ENCODE measurements around the gene CDKN2B.
A peak's percentile ranks its signal among the peaks of the same experiment; 100 is the strongest.

Gene CDKN2B

DNA sequence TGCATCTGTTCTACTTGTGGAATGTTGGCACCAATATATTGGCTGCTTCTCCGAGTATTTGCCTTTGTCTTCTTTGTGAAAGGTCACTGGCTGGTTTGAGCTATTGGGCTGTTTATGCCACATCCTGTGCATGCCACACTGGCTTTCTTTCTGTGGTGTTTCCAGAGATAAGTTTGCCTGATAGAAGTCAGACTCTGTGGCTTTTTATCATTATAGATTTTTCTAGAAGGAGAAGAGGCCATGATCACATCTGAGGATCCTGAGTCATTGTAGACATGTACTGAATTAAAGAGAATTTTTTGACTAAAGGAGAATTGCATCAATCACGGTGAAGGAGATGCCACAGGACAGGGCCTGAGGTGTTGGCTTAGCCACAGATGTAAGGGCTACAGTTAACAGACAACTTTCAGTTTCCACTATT is 26.5 kb upstream of the CDKN2B start:
- no peak for DNase-seq (ENCODE audit: low read depth in 2 of 2)

DNA sequence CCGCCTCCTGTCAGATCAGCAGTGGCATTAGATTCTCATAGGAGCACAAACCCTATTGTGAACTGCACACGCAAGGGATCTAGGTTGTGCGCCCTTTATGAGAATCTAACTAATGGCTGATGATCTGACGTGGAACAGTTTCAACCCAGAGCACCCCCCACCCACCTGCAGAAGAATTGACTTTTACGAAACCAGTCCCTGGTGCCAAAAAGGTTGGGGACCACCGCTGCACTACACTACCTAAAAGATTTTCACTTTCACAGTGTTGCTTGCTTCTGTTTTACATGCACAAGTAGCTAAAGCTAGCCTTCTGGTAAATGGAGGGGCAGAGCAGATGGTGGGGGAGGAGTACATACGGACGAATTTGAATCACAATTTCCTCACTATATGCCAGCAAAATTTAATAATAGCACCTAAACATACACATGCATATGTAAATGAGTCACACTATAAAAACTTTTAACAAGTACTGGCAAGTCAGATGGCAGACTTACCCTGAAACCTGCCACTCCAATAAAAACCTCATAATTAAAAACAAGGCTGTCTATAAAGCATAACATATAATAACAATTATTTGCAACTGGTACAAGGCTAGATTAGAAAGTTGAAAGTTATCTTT is 24.0 kb upstream of the CDKN2B start:
- no peak for DNase-seq (ENCODE audit: low read depth in 2 of 2)

DNA sequence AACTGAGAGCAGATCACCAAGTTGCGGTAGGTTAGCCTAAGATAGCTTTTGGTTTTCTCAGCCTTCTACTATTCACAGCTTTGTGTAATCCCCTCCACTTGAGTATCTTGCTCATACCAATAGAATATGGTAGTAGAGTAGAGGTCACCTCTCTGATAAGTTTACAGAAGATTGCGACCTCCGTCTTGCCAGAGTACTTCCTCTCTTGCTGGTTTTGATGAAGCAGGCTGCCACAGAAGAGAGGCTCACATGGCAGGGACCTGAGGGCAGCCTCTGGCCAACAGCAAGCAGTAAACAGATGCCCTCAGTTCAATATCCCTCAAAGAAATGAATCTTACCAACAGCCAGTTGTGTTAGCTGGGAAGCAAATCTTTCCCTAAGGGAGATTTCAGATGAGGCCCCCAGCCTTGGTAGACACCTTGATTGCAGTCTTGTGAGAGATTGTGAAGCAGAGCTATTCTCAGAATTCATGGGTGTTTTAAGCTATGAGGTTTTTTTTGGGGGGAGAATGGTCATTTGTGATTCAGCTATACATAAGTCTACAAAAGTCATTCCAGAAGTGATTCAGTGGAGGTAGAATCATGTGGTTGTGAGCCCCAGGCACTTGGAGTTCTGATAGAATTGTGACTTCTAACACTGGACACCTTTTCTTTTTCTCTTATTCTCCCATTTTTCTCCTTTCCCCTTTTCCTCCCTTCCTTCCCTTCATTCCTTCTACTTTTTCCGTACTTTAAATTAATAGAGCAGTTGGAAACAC is 22.7 kb upstream of the CDKN2B start:
- DNase-seq (ENCODE audit: low read depth in 2 of 2): no peak

DNA sequence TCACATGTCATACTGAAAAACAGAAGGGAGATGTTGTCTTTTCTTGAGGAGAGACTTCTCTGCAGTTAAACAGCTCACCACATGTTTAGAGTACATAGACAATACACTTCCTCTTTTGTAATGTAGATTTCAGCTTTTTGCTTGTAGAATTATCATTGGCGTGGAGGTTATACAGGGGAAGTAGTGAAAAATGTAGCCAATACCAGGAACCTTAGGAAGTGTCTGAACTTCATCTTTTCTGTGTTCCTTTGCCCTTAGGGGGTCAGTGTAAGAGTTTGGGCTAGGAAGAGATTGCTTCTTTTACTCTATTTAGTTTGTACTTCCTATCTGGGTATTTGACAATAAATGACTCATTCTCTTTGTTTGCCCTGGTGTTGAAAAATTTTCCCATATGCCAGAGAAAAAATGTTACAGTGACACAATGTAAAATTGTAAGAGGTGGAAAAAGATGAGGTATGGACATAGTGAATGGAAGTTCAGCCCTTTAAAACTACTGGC is 21.0 kb upstream of the CDKN2B start:
- DNase-seq (ENCODE audit: low read depth in 2 of 2): no peak

DNA sequence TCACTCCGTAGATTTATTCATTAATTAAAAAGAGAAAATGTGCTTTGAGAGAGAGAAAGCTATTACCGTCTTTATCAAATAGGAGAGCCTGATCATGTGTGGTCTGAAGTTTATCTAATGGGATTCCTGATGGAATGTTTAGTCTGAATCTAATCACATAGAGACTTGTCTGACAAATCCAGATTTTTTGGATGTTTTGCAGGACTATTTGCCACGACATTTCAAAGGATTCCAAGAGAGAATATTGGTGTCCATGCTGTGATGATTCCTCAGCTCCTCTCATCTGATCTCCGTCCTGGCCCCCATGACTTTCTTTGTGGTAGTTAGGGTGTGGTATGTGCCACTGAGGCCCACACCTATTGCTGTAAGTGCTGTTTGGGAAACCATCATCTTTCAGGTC is 20.1 kb upstream of the CDKN2B start:
- no peak for DNase-seq (ENCODE audit: low read depth in 2 of 2)

GRCh38 chr9:22028394-22028793 is 19.3 kb upstream of the CDKN2B start:
- DNase-seq (ENCODE audit: low read depth in 2 of 2): no peak

DNA sequence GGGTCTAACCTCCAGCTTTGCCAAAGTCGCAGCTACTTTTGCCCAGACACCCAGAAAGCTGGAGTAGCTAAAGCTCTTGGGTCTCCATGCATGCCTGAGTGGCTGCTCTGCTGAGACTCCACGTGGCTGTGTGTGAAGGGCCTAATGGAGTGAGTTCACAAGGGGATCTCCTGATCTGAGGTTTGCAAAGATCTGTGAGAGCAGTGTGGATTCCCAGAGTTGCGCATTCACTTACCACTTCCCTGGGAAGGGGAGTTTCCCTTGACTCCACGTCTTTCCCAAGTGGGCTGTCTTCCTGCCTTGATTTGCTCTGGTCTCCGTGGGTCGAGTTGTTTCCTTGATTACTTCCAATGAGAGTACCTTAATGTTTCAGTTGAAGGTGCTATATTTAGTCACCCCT is 17.6 kb upstream of the CDKN2B start:
- no peak for DNase-seq (ENCODE audit: low read depth in 2 of 2)

DNA sequence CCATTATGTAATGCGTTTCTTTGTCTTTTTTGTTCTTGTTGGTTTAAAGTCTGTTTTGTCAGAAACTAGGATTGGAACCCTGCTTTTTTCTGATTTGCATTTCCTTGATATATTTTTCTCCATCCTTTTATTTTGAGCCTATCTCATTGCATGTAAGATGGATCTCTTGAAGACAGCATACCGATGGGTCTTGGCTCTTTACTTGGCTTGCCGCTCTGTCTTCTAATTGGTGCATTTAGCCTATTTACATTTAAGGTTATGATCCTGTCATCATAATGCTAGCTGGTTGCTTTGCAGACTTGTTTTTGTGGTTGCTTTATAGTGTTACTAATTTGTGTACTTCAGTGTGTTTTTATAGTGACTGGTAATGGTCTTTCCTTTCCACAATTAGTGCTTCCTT is 13.3 kb upstream of the CDKN2B start:
- DNase-seq (ENCODE audit: low read depth in 2 of 2): no peak

DNA sequence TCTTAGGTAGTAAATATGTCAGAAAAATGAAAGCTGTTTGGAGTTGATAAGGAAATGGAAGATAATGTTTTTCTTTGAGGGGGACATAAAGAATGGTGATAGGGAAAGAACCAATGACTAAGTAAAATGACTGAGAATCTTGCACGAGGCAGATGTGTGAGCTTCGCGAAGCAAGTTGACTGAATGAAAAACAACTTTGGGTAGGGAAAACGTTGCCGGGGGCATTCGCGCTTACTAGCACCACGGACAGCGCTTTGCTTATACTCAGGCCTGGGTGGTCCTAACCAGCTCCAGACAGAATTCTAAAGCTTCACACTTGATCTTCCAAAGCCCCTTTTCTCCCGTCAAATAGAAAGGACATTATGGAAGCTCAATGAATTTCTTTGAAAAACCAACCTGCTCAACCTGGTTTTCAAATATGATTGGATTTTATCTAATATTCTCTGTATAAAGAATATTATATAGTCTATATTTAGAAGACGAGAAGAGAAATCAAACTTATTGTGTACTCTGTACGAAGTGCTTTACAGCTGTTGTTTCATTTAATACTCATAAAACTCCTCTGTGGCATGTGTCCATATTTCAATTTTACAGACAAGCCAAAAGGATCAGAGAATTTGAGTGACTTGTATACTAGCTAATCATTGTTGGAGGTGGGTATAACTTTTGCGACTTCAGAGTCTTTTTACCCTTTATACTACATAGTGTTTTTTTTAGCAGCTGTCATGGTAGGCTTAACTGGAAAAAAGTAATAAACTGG is 1.9 kb upstream of the CDKN2B start:
- DNase-seq (ENCODE audit: low read depth in 2 of 2): no peak

GRCh38 chr9:22009506-22009867 is 382 bp upstream of the CDKN2B start:
- DNase-seq (ENCODE audit: low read depth in 2 of 2): no peak

- DNase-seq (ENCODE audit: low read depth in 2 of 2): no peak
Measured at GRCh38 chr9:22008384-22008716, 755 bp downstream of the CDKN2B start.

DNA sequence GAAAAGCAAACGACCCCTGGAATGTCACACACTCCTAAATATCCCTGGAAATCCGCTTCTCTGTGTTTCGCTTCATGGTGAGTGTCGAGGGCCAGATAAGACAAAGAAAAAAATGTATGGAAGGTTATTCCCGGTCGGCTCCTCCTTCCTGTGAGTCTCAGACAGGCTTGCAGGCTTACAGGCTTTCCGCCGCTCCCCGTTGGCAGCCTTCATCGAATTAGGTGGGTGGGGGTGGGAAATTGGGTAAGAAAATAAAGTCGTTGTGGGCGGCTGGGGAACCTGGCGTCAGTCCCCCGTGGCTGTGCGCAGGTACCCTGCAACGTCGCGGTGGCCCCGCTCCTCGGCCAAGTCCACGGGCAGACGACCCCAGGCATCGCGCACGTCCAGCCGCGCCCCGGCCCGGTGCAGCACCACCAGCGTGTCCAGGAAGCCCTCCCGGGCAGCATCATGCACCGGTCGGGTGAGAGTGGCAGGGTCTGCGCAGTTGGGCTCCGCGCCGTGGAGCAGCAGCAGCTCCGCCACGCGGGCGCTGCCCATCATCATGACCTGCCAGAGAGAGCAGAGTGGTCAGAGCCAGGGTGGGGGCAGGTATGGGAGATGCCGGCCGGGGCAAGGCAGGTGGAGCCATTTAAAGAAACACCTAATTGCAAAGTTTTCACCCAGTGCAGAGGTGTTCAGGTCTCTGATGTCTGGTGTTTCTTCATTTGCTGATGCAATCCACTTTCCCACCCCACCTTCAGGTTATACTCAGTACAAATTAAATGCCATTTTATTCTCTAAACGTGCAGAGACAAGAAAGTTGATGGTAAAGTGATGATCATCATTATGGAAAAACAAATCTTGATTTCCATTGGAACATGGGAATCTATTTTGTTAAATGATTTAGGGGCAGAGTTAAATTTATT is 3.2 kb downstream of the CDKN2B start:
- DNase-seq (ENCODE audit: low read depth in 2 of 2): no peak

- DNase-seq (ENCODE audit: low read depth in 2 of 2): no peak
Measured at GRCh38 chr9:22005021-22005701, 3.9 kb downstream of the CDKN2B start.

DNA sequence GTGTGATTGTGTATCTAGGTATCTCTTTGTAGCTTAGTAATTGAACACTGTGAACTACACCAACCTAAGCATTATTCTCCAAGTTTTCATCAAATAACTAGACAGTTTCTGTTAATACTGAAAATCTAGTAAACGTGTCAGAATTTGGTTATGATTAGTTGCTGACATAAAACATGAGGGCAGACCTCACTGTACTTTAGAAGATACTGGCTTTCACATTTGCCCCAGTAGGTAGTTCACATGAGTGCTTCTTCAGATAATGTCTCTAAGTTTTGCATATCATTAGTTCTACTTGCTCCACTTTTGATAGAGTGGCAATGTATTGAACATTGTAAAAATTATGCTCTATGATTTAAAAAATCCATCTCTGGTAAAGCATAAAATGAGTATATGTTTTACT is 7.1 kb downstream of the CDKN2B start:
- DNase-seq (ENCODE audit: low read depth in 2 of 2): no peak

DNA sequence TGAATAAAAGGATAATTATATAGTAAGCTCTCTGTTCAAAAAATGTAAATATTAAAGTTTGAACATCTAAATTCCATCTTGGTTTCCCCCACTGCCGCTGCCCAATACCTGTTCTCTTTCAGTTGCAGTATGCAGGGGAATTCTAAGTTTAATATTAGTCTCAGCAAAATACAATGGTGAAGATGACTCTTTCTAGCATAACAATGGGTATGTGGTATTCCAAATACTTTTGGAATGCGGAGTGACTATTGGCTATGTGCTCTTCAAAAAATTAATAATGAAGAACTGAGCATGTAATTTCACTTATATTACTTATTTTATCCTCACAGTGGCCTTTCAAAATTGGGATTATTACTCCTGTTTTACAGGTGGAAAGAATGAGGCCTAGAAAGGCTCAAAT is 11.1 kb downstream of the CDKN2B start:
- DNase-seq (ENCODE audit: low read depth in 2 of 2): no peak

DNA sequence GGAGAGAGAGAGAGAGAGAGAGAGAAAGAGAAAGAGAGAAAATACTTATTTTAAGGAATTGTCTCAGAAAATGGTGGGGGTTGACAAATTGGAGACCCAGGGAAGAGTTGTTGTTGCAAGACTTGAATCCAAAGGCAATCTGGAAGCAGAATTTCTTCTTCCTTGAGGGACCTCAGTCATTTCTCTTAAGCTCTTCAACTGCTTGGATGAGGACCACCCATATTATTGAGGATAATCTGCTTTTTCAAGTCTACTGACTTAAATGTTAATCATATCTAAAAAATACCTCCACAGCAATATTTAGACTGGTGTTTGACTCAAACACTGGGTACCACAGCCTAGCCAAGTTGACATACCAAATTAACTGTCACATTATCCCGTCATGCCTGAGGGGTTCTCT is 11.6 kb downstream of the CDKN2B start:
- no peak for DNase-seq (ENCODE audit: low read depth in 2 of 2)

- DNase-seq (ENCODE audit: low read depth in 2 of 2): no peak
Measured at GRCh38 chr9:21996858-21997257, 12.2 kb downstream of the CDKN2B start.

- no peak for DNase-seq (ENCODE audit: low read depth in 2 of 2)
Measured at GRCh38 chr9:21996438-21996837, 12.7 kb downstream of the CDKN2B start.

- no peak for DNase-seq (ENCODE audit: low read depth in 2 of 2)
Measured at GRCh38 chr9:21995666-21996398, 13.3 kb downstream of the CDKN2B start.

- peak; percentile 48 to 54 for DNase-seq (ENCODE audit: low read depth in 2 of 2)
Measured at GRCh38 chr9:21995006-21995665, 14.0 kb downstream of the CDKN2B start.
